ENCODE measurements around the gene LRCH3.

The LRCH3 gene

DNA sequence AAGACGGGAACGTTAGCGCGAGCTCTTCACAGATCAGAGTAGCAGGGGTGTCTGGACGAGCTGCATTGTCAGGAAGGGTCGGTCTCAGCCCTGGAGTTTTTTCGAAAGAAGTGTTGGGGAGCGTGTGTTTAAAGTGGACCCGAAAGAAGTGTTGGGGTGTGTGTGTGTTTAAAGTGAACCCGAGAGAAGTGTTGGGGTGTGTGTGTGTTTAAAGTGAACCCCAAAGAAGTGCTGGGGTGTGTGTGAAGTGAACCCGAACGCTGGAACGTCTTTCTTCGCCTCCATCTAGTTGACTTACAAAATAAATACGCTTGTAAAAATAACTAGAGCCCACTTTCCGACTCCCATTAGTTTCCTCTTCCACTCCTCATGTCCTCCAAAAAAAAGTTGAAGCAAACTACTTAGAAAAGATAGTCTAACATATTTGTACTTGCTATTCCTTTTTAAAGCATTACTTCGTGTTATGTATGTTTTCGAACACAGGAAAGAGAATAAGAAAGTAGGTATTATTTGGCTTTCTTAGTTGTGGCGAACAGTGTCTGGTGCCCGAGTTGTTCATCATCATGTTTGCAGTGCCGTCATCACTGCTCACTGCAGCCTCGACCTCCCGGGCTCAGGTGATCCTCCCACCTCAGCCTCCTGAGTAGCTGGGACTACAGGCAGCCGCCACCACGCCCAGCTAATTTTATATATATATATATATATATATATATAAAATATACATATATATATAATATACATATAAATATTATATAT lies 1.0 kb downstream of the LRCH3 start:
- no peak for DNase-seq (ENCODE audit: low read depth, low spot score)

DNA sequence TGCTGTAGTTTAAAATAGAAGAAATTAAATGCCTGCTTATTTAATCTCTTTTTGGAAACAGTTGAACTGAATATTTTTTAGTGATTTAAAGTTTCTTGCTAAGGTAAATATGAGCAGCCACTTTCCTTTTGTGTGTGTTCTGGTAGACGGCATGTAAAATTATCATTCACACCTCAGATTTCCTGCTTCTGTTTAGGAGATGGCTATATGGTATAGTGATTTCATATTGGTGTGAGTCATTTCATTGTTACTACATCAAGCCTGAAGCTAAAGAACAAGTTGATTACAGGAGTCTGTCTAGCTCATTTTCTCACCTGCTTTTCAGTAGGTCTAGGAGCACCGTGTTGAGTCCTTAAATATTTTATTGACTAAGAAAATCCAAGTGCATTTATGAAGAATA lies 2.2 kb downstream of the LRCH3 start:
- no peak for DNase-seq (ENCODE audit: low read depth, low spot score)

DNA sequence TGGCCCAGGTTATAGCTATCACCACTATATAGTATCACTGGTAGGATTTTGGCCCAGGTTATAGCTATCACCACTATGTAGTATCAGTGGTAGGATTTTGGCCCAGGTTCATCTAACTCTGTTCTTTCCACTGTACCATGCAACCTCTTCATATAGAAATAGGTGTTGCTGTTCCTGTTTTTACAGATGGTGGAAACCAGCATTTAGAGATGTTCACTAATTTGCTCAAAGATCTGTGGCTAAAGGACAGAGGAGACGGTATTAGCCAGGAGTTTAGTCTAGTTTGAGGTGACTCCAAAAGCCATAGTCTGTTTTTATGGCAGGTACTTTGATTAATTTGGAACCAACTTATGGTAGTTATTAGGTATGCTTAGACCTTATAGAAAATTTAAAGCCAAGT lies 3.1 kb downstream of the LRCH3 start:
- DNase-seq (ENCODE audit: low read depth, low spot score) = no peak

DNA sequence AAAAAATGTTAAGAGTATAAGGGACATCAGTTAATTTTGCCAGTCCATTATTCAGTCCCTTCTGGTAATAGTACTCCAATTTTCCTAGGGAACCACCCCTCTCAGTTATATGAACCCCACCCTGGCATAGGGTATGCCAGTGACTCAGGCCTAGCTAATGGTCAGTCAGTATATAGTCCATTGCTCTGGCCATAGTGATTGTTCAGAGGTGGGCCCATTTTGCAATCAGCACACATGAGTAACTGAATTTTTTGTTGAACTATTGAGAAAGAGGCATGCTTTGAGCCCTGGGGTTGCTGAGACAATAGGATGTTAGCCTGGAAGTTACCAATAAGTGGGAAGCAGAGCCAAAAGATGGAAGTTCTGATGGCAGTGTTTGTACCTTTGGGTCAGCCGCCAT lies 4.1 kb downstream of the LRCH3 start:
- no peak for DNase-seq (ENCODE audit: low read depth, low spot score)

DNA sequence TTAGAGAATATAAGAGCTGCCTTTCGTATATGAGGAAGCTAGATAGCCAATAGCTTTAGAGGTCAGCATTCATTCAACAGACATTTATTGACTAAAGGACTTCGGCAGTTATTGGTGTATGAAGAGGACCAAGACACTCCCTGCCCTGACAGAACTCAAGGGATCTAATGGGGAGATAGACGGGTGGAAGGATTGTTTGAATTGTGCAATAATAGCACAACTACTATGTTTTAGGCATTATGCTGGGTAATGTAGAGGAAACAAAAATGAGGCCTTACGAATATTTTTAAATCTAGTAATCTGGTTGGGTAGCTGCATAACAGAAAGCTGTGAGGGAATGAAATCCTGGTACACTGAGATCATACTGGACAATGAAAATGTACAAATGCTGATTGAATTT lies 5.0 kb downstream of the LRCH3 start:
- DNase-seq (ENCODE audit: low read depth, low spot score) = no peak

DNA sequence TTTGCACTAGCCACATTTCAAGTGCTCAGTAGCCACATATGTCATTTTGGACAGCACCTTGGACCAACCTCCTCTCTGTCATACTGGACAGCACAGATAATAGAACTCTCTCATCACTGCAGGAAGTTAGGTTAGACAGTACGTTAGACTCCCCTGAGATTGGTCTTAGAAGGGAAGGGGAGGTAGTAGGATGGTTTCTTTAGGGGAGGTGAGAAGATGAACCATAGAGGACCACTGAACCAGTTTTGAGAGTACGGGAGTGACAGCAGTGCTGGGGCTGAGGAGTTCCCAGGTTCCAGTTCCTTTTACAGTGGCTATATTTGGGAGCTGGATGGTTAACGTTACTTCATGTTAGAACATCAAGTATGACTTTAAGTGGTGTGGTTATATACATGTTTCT lies 7.8 kb downstream of the LRCH3 start:
- DNase-seq (ENCODE audit: low read depth, low spot score) = no peak

DNA sequence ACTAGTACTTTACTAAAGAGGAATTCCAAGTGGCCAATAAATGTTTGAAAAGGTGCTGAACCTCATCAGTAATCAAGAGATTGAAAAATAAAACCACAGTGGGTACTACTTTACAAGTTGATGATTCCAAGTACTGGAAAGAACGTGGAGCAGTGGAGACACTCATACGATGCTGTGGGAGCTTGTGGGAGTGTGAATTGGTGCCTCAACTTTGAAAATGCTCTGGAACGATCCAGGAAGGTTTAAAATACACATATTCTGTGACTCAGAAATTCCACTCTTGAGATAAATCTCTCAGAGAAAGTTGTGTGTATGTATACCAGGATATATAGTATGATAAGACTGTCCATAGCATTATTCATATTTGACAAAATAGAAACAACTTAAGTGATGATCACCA lies 9.3 kb downstream of the LRCH3 start:
- DNase-seq (ENCODE audit: low read depth, low spot score) = no peak

DNA sequence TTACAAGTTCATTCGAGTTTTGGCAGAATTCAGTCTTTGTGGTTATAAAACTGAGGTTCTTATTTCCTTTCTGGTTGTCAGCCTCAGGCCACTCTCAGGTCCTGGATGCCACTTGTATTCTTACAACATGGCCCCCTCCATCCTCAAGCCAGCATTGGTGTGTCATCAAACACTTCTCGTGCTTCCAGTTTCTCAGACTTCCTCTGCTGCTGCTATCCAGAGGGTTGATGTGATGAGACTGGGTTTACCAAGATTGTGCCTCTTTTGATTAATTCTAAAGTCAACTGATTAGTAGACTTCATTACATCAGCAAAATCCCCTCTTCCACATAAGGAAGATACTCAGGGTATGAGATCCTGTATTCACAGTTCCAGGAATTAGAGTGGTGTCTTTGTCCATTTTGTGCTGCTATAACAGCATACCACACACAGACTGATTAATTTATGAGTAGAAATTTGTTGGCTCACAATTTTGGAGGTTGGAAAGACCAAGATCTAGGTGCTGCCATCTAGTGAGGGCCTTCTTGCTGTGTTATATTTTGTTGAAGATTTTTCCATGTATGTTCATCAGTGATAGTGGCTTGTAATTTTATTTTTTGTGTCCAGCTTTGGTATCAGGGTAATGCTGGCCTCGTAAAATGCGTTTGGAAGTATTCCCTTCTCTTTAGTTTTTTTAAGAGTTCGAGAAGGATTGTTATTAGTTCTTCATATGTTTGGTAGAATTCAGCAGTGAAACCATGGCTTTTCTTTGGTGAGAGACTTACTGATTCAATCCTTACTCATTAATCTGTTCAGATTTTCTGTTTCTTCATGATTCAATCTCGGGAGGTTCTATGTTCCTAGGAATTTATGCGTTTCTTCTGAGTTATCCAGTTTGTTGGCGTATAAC lies 11.1 kb downstream of the LRCH3 start:
- DNase-seq (ENCODE audit: low read depth, low spot score) = no peak

DNA sequence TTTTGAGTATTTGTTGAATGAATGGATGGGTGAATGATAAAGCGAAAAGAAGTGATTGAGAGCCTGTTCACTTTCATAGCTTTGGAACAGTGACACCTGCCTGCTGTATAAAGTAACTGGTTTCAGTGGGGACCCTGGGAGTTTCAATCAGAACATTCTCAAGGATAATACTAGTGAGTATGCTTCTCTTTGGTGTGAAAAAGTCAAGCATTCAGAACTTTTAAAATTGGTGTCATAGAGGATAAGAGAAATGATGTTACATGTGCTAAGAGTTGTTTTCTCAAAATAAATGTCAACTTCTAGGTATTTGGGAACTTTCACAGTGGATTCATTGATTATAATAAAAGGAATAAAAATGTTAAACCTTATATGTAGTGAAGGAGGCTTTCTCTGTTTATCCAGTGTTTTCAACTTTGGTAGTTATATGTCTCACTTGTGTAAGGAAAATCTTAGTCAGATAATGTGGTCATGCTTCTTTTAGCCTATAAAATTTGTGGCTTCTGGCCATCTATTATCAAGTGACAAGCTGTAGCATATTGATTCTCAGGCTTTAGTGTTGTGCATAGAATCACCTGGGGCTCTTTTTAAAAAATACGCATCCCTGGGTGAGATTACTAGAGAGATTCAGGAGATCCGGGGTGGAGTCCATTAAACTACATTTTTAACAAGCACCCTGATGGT lies 11.9 kb downstream of the LRCH3 start:
- no peak for DNase-seq (ENCODE audit: low read depth, low spot score)

DNA sequence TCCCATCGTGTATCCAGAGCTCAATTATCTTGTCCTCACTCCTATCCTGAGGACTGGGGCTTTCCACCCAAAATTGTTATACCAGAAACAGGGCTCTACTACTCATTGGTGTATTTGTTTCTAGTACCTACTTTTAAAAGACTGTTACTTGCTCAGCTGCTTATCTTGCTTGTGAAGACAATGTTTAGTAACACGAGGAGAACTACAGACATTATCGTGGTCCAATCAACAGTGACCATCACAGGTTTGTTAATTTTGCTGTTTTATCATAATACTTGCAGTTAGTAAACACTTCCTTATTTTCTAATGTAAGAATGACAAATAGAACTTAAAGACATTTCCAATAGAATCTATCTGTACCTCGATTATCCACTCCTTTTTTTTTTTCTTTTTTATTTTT lies 13.5 kb downstream of the LRCH3 start:
- DNase-seq (ENCODE audit: low read depth, low spot score) = no peak

DNA sequence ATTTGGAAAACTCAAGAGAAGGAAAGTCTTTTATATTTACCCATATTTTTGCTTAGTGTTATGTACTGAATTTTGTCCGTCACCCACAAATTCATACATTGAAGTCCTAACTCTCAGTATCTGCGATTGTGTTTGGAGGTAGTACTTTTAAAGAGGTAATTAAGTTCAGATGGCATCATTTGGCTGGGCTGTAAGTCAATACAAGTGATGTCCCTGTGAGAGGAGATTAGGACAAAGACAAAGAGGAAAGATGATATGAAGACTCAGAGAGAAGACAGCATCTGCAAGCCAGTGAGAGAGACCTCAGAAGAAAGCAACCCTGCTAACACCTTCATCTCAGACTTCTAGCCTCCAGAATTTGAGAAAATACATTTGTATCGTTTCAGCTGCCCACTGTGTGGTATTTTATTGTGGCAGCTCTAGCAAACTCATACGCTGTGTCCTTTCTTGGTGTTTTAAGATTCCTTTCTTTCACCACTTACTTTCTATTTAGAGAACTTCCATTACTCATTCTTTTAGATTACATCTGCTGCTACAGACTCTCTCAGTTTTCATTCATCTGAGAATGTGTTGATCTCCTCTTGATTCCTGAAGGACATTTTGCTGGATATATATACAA lies 17.0 kb downstream of the LRCH3 start:
- no peak for DNase-seq (ENCODE audit: low read depth, low spot score)

DNA sequence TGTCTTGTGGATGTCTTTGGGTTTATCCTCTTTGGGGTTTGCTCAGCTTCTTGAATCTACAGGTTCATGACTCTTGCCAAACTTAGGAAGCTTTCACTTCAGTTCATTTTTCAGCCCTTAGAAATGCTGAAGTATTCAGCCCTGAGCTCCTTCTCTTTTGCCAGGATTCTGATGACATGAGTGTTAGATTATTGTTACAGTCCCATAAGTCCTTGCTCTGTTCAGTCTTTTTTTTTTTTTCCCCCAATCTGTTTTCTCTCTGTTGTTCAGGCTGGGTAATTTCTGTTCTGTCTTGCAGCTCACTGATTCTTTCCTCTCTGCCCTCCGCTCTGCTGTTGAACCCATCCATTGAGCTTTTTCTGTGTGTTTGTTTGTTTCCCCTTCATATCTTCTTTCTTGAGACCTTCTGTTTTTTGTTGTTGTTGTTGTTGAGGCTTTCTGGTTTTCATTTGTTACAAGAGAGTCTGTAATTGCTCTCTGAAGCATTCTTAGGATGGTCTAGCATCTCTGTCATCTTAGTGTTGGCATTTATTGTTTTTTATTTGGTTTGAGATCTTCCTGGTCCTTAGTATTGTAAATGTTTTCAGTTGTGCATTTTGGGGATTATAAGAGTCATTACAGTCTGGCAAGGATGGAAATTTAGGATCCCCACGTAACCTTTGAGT lies 18.4 kb downstream of the LRCH3 start:
- no peak for DNase-seq (ENCODE audit: low read depth, low spot score)

DNA sequence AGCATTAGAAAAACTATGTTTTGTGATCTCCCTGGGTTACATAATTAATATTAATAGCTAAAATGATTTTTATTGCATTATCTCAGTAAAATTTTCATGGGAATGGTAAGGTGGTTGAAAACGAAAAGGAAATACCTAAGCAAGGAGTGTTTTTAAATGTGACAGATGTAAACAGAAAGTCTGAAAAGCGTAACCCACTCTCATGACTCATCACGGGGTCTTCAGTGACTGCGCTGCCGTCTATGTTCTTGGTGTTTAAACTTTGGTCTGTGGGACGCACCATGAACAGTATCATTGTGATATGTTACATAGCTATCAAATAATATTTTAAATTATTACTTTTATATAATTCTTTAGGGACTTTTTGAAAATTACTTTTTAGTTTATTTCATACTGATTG lies 19.8 kb downstream of the LRCH3 start:
- DNase-seq (ENCODE audit: low read depth, low spot score) = no peak

DNA sequence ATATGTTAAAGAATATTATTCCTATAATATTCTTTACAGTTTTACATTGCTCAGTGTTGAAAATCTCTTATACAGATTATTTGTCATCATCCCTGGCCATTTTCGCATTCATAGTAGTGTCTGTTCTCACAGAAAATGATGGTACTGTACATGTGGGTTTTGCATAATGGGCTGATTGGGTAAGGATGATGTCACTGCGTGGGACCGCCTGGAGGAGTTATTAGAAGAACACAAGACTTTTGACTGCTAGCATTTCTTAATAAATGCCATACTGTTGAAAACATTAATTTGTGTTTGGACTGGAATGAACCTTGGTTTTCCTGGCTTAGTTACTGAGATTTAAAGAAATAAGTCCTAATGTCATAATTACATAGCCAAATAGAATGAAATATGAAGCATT lies 20.3 kb downstream of the LRCH3 start:
- DNase-seq (ENCODE audit: low read depth, low spot score) = no peak

DNA sequence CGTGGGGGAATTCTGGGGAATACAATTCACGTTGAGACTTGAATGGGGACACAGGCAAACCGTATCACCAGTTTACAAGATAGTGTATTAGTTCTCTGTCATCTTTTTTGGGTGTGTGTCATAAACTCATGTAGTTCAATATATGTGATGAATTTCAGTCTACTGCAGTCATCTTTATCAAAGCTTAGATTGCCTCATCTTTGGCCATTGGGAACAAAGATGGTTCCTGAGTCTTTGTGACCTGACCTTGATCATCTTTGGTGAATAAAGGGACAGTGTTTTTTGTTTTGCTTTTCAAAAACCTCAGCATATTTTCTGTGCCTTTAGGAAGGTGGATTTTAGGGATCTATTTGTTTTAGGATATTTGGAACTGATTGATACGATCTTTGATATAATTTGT lies 23.3 kb downstream of the LRCH3 start:
- no peak for DNase-seq (ENCODE audit: low read depth, low spot score)

DNA sequence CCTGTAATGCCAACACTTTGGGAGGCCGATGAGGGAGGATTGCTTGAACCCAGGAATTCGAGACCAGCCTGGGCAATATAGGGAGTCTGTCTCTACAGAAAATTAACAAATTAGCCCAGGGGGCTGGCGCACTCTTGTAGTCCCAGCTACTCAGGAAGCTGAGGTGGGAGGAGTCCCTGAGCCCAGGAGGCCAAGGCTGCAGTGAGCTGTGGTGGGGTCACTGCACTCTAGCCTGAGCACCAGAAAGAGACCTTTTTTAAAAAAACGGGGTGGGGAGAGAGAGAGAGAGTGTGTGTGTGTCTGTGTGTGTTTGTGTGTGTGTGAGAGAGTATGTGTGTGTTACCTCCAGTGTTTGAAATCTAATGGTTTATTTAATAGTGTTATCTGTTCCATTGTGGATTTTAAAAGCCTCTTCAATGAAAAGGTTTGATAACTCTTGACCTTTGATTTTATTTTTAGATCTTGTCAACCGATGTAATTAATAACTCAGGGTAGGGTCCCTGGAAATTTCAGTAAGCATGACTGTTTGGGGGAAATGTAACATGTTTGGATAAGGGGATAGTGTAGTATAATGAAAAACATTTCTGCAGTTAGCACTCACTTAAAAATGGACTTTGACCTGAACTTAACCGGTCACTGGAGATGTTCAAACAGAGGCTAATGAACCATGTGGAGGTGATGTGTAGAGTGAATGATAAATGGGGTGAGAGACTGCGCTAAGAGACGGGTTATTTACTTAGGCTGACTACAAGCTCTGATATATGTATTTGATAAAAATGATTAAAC lies 29.7 kb downstream of the LRCH3 start:
- DNase-seq (ENCODE audit: low read depth, low spot score) = no peak

DNA sequence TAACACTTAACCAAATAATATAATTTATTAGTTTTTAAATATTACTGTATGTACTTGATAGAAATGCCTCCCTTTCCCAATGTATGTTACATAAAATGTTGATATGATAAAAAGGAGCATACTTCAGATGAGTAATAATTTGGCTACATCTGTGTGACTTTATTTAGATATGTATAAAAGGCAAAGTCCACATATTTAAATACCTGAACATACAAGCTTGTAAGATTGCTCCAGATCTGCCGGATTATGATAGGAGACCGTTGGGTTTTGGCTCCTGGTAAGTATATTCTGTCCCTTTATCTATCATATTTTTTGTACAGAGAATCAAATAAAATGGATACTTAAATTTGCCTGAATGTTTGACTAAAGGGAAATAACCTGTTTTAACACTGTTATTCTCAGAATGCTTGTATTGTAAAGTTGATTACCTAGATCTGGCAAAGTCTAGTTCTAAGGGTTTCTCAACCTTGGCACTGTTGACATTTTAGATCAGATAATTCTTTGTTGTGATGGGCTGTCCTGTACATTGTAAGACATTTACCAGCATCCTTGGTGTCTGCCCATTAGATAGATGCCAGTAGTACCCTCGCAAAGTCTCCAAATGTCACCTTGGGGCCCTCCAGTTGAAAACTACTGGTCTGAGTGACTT lies 38.5 kb downstream of the LRCH3 start:
- no peak for DNase-seq (ENCODE audit: low read depth, low spot score)

DNA sequence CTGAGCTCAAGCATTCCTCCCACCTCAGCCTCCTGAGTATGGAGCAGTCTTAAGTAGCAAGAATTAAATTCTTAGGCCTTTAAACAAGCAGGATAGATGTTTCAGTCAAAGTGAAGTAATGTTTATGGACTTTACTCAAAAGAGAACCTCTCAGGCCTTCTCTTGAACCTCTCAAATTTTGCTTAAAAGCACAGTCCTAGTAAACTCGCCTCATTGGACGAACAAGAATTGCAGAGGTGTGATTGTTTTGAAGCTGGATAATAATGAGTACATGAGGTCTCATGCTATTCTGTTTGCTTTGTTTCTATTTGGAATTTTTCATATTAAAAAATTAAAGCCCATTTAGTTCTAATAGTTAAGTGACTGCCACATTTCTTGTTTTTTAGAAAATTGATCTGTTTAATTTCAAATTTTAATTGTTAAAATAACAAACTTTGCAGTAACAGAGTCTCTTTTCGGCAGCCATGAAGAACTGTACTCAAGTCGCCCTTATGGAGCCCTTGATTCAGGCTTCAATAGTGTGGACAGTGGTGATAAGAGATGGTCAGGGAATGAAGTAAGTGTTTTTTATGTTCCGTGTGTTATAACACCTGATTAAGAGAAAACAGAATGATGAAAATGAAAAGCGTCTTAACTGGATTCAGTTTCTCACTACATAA lies 39.4 kb downstream of the LRCH3 start:
- DNase-seq (ENCODE audit: low read depth, low spot score) = no peak

DNA sequence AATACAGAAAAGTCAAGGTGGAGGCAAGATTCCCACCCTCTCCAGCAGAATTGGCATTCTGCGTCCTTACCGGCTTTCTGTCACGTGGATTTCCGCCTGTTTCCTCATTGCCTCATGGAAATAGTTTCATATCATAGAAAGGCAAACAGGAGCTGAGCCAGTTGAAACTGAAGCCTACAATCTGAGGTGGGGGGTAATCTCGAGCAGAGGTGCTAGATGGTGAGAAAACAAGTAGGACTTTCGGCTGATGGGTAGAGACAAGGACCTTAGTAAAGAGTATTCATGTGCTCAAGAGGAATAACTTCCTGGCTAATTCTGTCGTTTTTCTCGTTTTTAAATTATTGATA lies 39.9 kb downstream of the LRCH3 start:
- DNase-seq (ENCODE audit: low read depth, low spot score) = no peak
